ENCODE measurements around the gene NHERF2. TPM values are rescaled to one million over a fixed set of nuclear protein-coding genes. Genes with fewer than 3 reads are reported as not detected.

NHERF2 gene
- total RNA-seq, 2 experiments from 2014 or later, result 2.8 to 3.0 TPM

DNA sequence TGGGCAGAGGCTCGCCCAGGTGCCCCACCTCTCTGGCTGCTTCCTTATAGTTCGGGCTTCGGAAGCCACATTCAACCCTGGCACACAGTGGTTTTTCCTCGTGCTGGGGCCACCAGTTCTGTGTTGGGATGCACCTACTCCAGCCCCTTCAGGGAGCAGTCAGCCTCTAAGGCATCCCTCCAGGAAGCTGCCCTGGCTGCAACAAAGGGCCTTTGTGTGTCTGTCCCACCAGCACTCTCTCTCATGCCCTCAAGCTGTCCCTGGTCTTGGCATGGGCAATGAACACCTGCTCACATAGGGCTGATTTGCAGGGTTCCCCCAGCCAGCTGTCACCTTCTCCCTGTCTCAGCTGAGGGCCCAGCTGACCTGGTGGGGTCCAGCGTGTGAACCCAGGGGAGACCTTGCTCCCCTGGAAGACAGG, 44.7 kb upstream of the NHERF2 start:
- DNase-seq, result no peak
- H3K9me3 Mint-ChIP-seq, result no peaks in the 10 kb centered on the region
- no peak for ATAC-seq
- peaks cover 29% of the 10 kb centered on the region for H3K27me3 Mint-ChIP-seq
- POLR2A ChIA-PET, result interaction anchor here (1.1 to 29.2 kb wide), 9 partner anchors 8 to 173 kb away, joined by 3 to 505 read pairs (median 8); partner anchors contain the start of genes NDUFB10, RNF151, RPS2 and SYNGR3
- H3K27ac Mint-ChIP-seq, result no peak overlapping the region
- intact Hi-C loops (cut with micrococcal nuclease), result no loop called here
- H3K4me3 Mint-ChIP-seq, result no peak overlapping the region
- TF ChIP-seq, protein P1, sequence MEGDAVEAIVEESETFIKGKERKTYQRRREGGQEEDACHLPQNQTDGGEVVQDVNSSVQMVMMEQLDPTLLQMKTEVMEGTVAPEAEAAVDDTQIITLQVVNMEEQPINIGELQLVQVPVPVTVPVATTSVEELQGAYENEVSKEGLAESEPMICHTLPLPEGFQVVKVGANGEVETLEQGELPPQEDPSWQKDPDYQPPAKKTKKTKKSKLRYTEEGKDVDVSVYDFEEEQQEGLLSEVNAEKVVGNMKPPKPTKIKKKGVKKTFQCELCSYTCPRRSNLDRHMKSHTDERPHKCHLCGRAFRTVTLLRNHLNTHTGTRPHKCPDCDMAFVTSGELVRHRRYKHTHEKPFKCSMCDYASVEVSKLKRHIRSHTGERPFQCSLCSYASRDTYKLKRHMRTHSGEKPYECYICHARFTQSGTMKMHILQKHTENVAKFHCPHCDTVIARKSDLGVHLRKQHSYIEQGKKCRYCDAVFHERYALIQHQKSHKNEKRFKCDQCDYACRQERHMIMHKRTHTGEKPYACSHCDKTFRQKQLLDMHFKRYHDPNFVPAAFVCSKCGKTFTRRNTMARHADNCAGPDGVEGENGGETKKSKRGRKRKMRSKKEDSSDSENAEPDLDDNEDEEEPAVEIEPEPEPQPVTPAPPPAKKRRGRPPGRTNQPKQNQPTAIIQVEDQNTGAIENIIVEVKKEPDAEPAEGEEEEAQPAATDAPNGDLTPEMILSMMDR (IDR thresholded peaks at IDR 0.05), result no peak
- peaks cover 30% of the 10 kb centered on the region for H3K36me3 Mint-ChIP-seq (ENCODE audit: low read depth)
- H3K4me1 Mint-ChIP-seq (ENCODE audit: low read depth), result peaks cover 20% of the 10 kb centered on the region
- CTCF ChIA-PET, result interaction anchor here (1.0 kb wide), 1 partner anchor 10 kb away, joined by 3 read pairs; the partner anchor contains the start of gene TBL3

DNA sequence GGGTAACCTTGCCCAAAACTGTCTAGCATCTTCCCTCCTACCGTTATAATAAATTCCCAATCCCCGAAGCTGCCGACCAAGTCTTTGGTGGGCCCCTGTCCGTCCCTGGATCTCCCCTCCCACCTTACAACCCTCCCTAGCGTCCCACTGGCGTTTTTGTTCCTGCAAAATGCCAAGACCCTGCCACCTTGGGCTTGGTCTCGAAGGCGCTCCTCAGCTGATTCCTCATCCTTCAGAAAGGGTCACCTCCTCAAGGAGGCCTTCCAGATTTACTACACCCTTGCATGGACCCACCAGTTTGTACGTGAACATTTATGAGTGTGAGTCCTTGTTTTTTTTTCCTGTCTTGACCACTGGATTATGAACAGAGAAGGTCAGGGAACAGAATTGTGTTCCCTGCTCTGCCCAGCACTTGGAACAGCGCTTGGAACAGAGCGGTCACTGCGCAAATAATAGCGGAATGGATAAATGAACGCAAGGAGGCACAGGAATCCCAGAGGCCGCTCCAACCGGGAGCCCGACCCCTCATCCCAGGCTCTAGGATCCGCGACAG, 43.6 kb upstream of the NHERF2 start:
- CTCF ChIA-PET, result interaction anchor here (0.7 to 2.0 kb wide), 4 partner anchors 11 to 158 kb away, joined by 3 to 8 read pairs (median 4); partner anchors contain the start of gene TBL3
- DNase-seq (no peak), ATAC-seq (no peak)
- Mint-ChIP-seq H3K4me3 (peak overlapping the region; percentile 89), H3K9me3 (no peaks in the 10 kb centered on the region), H3K36me3 (ENCODE audit: low read depth) (peaks cover 22% of the 10 kb centered on the region), H3K4me1 (ENCODE audit: low read depth) (peaks cover 20% of the 10 kb centered on the region), H3K27me3 (peaks cover 32% of the 10 kb centered on the region), H3K27ac (no peak overlapping the region)
- intact Hi-C loops (cut with micrococcal nuclease), result no loop called here
- POLR2A ChIA-PET, result interaction anchor here (0.6 to 29.2 kb wide), 8 partner anchors 10 to 537 kb away, joined by 3 to 505 read pairs (median 6); partner anchors contain the start of genes AMDHD2, NDUFB10, RNF151 and RPS2
- TF ChIP-seq, protein P1 (IDR thresholded peaks at IDR 0.05), result no peak

DNA sequence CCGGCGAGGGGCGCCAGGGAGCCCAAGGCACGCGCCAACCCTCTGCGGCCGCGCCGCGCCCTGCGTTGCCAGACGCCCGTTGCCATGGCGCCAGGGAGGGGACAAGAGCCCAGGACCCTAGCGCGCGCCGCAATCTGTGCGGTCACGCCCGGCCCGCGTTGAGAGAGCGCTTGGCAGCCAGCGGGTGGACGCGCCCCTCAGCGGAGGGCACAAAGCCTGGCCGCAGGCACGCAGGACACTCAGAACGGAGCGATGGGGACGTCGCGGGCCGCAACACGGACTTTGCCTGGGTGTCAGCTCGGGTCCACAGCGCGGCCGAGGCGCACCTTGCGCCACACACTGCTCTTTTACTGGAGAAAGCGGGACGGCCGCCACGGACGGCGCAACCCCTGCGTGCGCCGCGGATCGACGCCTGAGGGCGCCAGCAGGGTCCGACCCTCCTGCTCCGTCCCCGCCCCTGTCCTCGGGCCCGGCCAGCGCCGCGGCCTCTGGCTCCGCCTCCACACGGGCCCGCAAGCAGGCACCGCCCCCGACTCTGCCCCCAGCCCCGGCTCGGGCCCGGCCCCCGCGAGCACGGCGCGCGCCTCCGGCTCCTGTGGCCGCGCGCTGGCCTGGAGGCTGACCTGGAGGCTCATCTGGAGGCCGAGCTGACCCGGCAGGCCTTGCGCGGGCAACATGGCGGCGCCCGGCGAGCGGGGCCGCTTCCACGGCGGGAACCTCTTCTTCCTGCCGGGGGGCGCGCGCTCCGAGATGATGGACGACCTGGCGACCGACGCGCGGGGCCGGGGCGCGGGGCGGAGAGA, 43.0 kb upstream of the NHERF2 start, which contains the start of gene GFER:
TSS of gene GFER (plus strand) at position 650 of the 803 bp plus-strand sequence. CDS start at position 676, 26 bp downstream.
- ChIA-PET CTCF (interaction anchor here (1.4 to 2.4 kb wide), 3 partner anchors 19 to 157 kb away, joined by 4 to 9 read pairs (median 8); partner anchors contain the start of gene RPS2), POLR2A (interaction anchor here (0.8 to 29.2 kb wide), 10 partner anchors 8 to 222 kb away, joined by 3 to 505 read pairs (median 5); partner anchors contain the start of genes NDUFB10, RNF151, RPS2 and TBL3)
- peak; percentile 92 for ATAC-seq
- H3K27me3 Mint-ChIP-seq, result peaks cover 36% of the 10 kb centered on the region
- TF ChIP-seq, protein P1 (IDR thresholded peaks at IDR 0.05), result peak; percentile 22
- H3K9me3 Mint-ChIP-seq, result no peaks in the 10 kb centered on the region
- peak within 1 kb of the TSS; percentile 89 for H3K4me3 Mint-ChIP-seq
- peaks cover 20% of the 10 kb centered on the region for H3K4me1 Mint-ChIP-seq (ENCODE audit: low read depth)
- H3K27ac Mint-ChIP-seq, result peak within 1 kb of the TSS; percentile 30
- DNase-seq, result peak; percentile 82
- H3K36me3 Mint-ChIP-seq (ENCODE audit: low read depth), result peaks cover 18% of the 10 kb centered on the region
- intact Hi-C loops (cut with micrococcal nuclease), result no loop called here

DNA sequence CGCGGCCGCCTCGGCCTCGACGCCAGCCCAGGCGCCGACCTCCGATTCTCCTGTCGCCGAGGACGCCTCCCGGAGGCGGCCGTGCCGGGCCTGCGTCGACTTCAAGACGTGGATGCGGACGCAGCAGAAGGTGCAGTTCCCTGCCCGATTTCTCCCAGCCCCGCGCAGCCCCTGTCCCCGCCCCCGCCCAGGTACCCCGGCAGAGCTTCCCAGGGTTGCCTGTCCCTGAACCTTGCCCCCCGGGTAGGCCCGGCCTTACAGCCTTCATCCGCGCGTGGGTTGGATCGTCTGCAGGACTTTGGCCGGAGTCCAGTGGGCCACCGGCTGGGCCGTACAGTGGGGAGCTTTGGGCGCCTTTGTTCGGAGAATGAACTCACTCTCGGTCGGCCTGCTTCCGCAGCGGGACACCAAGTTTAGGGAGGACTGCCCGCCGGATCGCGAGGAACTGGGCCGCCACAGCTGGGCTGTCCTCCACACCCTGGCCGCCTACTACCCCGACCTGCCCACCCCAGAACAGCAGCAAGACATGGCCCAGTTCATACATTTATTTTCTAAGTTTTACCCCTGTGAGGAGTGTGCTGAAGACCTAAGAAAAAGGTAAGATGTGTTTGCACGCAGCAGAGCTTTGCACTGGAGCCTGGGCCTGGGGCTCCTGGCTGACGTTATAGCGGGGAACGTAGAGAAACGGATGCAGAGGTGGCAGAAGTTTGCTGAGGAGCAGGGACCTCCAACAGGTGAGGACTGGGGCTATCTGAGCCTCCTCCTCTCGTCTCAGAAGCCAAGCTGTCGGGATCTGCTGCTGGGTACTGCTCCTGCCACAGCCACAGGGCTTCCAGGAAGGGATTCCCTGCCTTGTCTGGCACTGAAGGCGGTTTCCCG, 42.1 kb upstream of the NHERF2 start:
- no peak for DNase-seq
- Mint-ChIP-seq H3K27ac (peak overlapping the region; percentile 30), H3K9me3 (no peaks in the 10 kb centered on the region), H3K36me3 (ENCODE audit: low read depth) (peaks cover 16% of the 10 kb centered on the region), H3K27me3 (peaks cover 44% of the 10 kb centered on the region), H3K4me1 (ENCODE audit: low read depth) (peaks cover 19% of the 10 kb centered on the region), H3K4me3 (peak overlapping the region; percentile 89)
- ATAC-seq, result peak; percentile 10
- TF ChIP-seq, protein P1 (IDR thresholded peaks at IDR 0.05), result no peak
- intact Hi-C loops (cut with micrococcal nuclease), result no loop called here
- POLR2A ChIA-PET, result interaction anchor here (0.8 to 29.2 kb wide), 7 partner anchors 9 to 221 kb away, joined by 3 to 505 read pairs (median 4); partner anchors contain the start of genes NDUFB10, RNF151, RPS2 and TBL3
- CTCF ChIA-PET, result interaction anchor here (1.0 to 2.4 kb wide), 4 partner anchors 19 to 156 kb away, joined by 3 to 9 read pairs (median 6); partner anchors contain the start of gene RPS2

Data from activated CD8-positive, alpha-beta T cell treated with anti-CD3 and anti-CD28 coated beads for 36 hours (primary cell).